HCT116 (cell line): Measurements from ENCODE around the gene ANGPTL8. TPM values are rescaled to one million over a fixed set of nuclear protein-coding genes. Genes with fewer than 3 reads are reported as not detected.

Experiments
- ATAC-seq: fragments of 200-7000 bp; cut with Tn5 transposase; 2 replicates; pipeline ENCODE4 v1.9.1; 2020; ENCODE audit warnings: mild to moderate bottlenecking, moderate library complexity
- BruUV-seq: library from RNA; stranded (reverse); fragments of 400-500 nt; replicated peaks from 2 replicates; lab custom pipeline; 2021; lab: Mats Ljungman, UMichigan
- CTCF ChIA-PET: fragments of 300-600 bp; sonication (Branson Sonifier 250); formaldehyde crosslinking; loops from one replicate; lab custom pipeline; 2021; ENCODE audit warnings: antibody characterized with exemption; lab: Charles Lee
- POLR2A ChIA-PET: fragments of 300-600, 350-600 bp; sonication (Branson Sonifier 250); formaldehyde crosslinking; loops from one replicate; lab custom pipeline; 2021; ENCODE audit warnings: antibody characterized with exemption; lab: Charles Lee
- RAD21 ChIA-PET, 2 experiments: fragments of 300-600 bp; sonication (Branson Sonifier 250); formaldehyde crosslinking; loops; one replicate each; lab custom pipeline; 2023; ENCODE audit warnings: low total read pairs in 2 of 2; ENCODE audit not compliant: uncharacterized antibody in 2 of 2, unreplicated experiment in 2 of 2, low non-redundant PET in 1 of 2; lab: Charles Lee
- DNase-seq: peaks from one replicate; pipeline ENCODE4 v3.0.0-alpha.2; 2010; ENCODE audit warnings: low read depth, low spot score
- H2AFZ ChIP-seq: fragments of 200-600 bp; shearing (Covaris generic), sonication (generic); 2 replicates; pipeline ENCODE4 v1.6.1; 2017; ENCODE audit warnings: low read depth, mixed run types, mixed read lengths, antibody characterized with exemption, low read length; ENCODE audit not compliant: poor library complexity, severe bottlenecking
- H3K27ac ChIP-seq: 2 replicates; pipeline ENCODE4 v1.5.1; 2012; ENCODE audit warnings: low read depth, low read length
- H3K27me3 ChIP-seq: fragments of 200-600 bp; sonication (generic); 2 replicates; pipeline ENCODE4 v1.6.1; 2016; ENCODE audit warnings: mixed run types, low read length, mixed read lengths; ENCODE audit not compliant: insufficient read depth
- H3K36me3 ChIP-seq, 2 experiments: fragments of 200-500 bp in 1 of 2; fragments of 200-600 bp in 1 of 2; sonication (Bioruptor generic) in 1 of 2; sonication (generic) in 1 of 2; 2 replicates each; pipeline versions ENCODE4 v1.5.1 to v1.6.1; 2014 to 2016; ENCODE audit warnings: low read length in 2 of 2, inconsistent platforms in 1 of 2, mixed read lengths in 1 of 2, mixed run types in 1 of 2; ENCODE audit not compliant: insufficient read depth in 2 of 2, control insufficient read depth in 1 of 2
- H3K4me1 ChIP-seq, 2 experiments: fragments of 200-600 bp in 1 of 2; sonication (generic) in 1 of 2; 2 replicates each; pipeline versions ENCODE4 v1.5.1 to v1.6.1; 2012 to 2017; ENCODE audit warnings: low read length in 2 of 2, inconsistent platforms in 1 of 2, mild to moderate bottlenecking in 1 of 2, mixed read lengths in 1 of 2, mixed run types in 1 of 2, moderate library complexity in 1 of 2; ENCODE audit not compliant: insufficient read depth in 2 of 2, control insufficient read depth in 1 of 2
- H3K4me2 ChIP-seq: fragments of 200-600 bp; sonication (generic); 2 replicates; pipeline ENCODE4 v1.6.1; 2017; ENCODE audit warnings: mixed run types, low read length, mixed read lengths
- H3K4me3 ChIP-seq, 2 experiments: fragments of 200-600 bp in 1 of 2; sonication (generic) in 1 of 2; replicated peaks in 1 of 2; 2 replicates each; pipeline ENCODE4 v1.5.1; 2011 to 2016; ENCODE audit warnings: low read length in 2 of 2, control low read depth in 1 of 2, low read depth in 1 of 2, mild to moderate bottlenecking in 1 of 2, mixed read lengths in 1 of 2, mixed run types in 1 of 2
- H3K79me2 ChIP-seq: fragments of 200-600 bp; sonication (generic); 2 replicates; pipeline ENCODE4 v1.6.1; 2017; ENCODE audit warnings: mild to moderate bottlenecking, mixed run types, low read length, moderate library complexity, mixed read lengths; ENCODE audit not compliant: insufficient read depth
- H3K9ac ChIP-seq: fragments of 200-600 bp; sonication (generic); 2 replicates; pipeline ENCODE4 v1.6.1; 2016; ENCODE audit warnings: low read length, mixed read lengths
- H3K9me2 ChIP-seq: fragments of 200-600 bp; sonication (generic), shearing (Covaris generic); 2 replicates; pipeline ENCODE4 v1.6.1; 2017; ENCODE audit warnings: mixed run types, mild to moderate bottlenecking, moderate library complexity; ENCODE audit not compliant: insufficient read depth
- H3K9me3 ChIP-seq, 2 experiments: fragments of 200-500 bp in 1 of 2; fragments of 200-600 bp in 1 of 2; sonication (Bioruptor generic) in 1 of 2; sonication (generic) in 1 of 2; 2 replicates each; pipeline ENCODE4 v1.6.1; 2014 to 2017; ENCODE audit warnings: low read length in 2 of 2, mixed read lengths in 2 of 2, inconsistent platforms in 1 of 2, low read depth in 1 of 2, mild to moderate bottlenecking in 1 of 2, mixed run types in 1 of 2, moderate library complexity in 1 of 2; ENCODE audit not compliant: control insufficient read depth in 1 of 2, insufficient read depth in 1 of 2
- H4K20me1 ChIP-seq: fragments of 200-600 bp; sonication (generic), shearing (Covaris generic); 2 replicates; pipeline ENCODE4 v1.6.1; 2017; ENCODE audit warnings: mixed run types, mild to moderate bottlenecking, moderate library complexity; ENCODE audit not compliant: insufficient read depth
- EGR1 ChIP-seq: IDR thresholded peaks from 2 replicates; pipeline ENCODE4 v1.6.1; 2012; ENCODE audit warnings: low read depth
- ELF1 ChIP-seq: IDR thresholded peaks from 2 replicates; pipeline ENCODE4 v1.6.1; 2012; ENCODE audit warnings: low read depth, borderline replicate concordance
- EZH2 ChIP-seq: fragments of 200-600 bp; sonication (generic); IDR thresholded peaks from 2 replicates; pipeline ENCODE4 v1.6.1; 2017; ENCODE audit warnings: antibody characterized with exemption, mixed run types
- EZH2phosphoT487 ChIP-seq: fragments of 200-600 bp; IDR thresholded peaks from 2 replicates; pipeline ENCODE4 v1.6.1; 2018; ENCODE audit warnings: antibody characterized with exemption, borderline replicate concordance
- FOSL1 ChIP-seq: IDR thresholded peaks from 2 replicates; pipeline ENCODE4 v1.6.1; 2012; ENCODE audit warnings: low read depth
- POLR2A ChIP-seq: IDR thresholded peaks from 2 replicates; pipeline ENCODE4 v1.7.0; 2011; ENCODE audit warnings: borderline replicate concordance; ENCODE audit not compliant: insufficient read depth, insufficient read length; ENCODE audit errors: extremely low read depth
- POLR2AphosphoS5 ChIP-seq: IDR thresholded peaks from 2 replicates; pipeline ENCODE4 v1.6.1; 2011; ENCODE audit warnings: mild to moderate bottlenecking, low read depth, low read length, moderate library complexity
- RAD21 ChIP-seq: IDR thresholded peaks from 2 replicates; pipeline ENCODE4 v1.6.1; 2012; ENCODE audit warnings: low read depth, mild to moderate bottlenecking
- SP1 ChIP-seq: IDR thresholded peaks from 2 replicates; pipeline ENCODE4 v1.6.1; 2012; ENCODE audit warnings: low read depth
- SRF ChIP-seq: IDR thresholded peaks from 2 replicates; pipeline ENCODE4 v1.6.1; 2012; ENCODE audit warnings: low read depth
- YY1 ChIP-seq: IDR thresholded peaks from 2 replicates; pipeline ENCODE4 v1.6.1; 2011; ENCODE audit warnings: low read length, low read depth, moderate library complexity, mild to moderate bottlenecking; ENCODE audit not compliant: insufficient replicate concordance; ENCODE audit errors: extremely low read depth
- intact Hi-C: fragments of 100-400 bp; cut with micrococcal nuclease; formaldehyde crosslinking; loops from 2 replicates; pipeline ENCODE4 v1.10.0; 2022
- total RNA-seq: library from RNA; stranded (reverse); gene quantifications from one replicate; pipeline ENCODE4 v1.2.1, GENCODE V29; 2021; ENCODE audit not compliant: unreplicated experiment
- TF ChIP-seq, protein P1 (sequence below): IDR thresholded peaks from 2 replicates; pipeline ENCODE4 v1.6.1; 2012
- TF ChIP-seq, protein P2 (sequence below): IDR thresholded peaks from 2 replicates; pipeline ENCODE4 v1.6.1; 2011; ENCODE audit warnings: mild to moderate bottlenecking, low read length, moderate library complexity; ENCODE audit not compliant: insufficient replicate concordance; ENCODE audit errors: extremely low read depth
- TF ChIP-seq, protein P3 (sequence below), 3 experiments: fragments of 200-600 bp in 1 of 3; sonication (generic) in 1 of 3; IDR thresholded peaks in 2 of 3; conservative IDR thresholded peaks in 1 of 3; 2 replicates each; pipeline ENCODE4 v1.5.1; 2012 to 2017; ENCODE audit warnings: low read depth in 2 of 3, low read length in 2 of 3, antibody characterized with exemption in 1 of 3, borderline replicate concordance in 1 of 3, control low read depth in 1 of 3, mild to moderate bottlenecking in 1 of 3, mixed read lengths in 1 of 3, mixed run types in 1 of 3, moderate library complexity in 1 of 3; ENCODE audit not compliant: insufficient read depth in 1 of 3

Gene ANGPTL8
- total RNA-seq, 1 experiment from 2014 or later: not detected

DNA sequence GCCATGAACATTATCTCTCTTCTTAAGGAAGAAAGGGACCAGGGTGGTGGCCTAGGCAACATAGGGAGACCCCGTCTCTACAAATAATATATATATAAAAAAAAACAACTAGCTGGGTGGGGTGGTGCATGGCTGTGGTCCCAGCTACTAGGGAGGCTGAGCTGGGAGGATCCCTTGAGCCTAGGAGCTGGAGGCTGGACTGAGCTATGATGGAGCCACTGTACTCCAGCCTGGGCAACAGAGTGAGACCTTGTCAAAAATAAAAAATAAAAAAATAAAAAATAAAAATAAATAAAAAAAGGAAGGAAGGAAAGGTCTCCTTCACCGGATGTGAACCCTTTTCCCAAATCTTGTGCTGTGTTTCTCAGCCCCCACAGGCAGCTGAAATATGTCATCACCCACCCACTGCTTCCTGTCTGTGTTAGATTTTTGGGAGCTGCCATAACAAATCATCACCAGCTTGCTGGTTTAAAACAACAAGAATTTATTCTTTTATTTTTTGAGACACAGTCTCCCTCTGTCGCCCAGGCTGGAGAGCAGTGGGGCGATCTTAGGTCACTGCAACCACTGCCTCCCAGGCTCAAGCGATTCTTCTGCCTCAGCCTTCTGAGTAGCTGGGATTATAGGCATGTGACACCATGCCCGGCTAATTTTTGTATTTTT, 47.0 kb downstream of the ANGPTL8 start:
- intact Hi-C loops: no loop called here
- Histone ChIP-seq H3K4me1 (no peaks in the 10 kb centered on the region), H4K20me1 (no peaks in the 10 kb centered on the region), H3K27ac (no peak overlapping the region), H3K79me2 (no peaks in the 10 kb centered on the region), H3K4me3 (no peak overlapping the region), H3K9me2 (no peaks in the 10 kb centered on the region), H2AFZ (no peak overlapping the region), H3K27me3 (no peaks in the 10 kb centered on the region), H3K9me3 (no peaks in the 10 kb centered on the region), H3K9ac (no peak overlapping the region), H3K36me3 (no peaks in the 10 kb centered on the region), H3K4me2 (no peak overlapping the region)
- BruUV-seq: no TSS peak
- no peak for DNase-seq
- RAD21 ChIA-PET: no interaction called here
- CTCF ChIA-PET: interaction anchor here (0.7 to 1.3 kb wide), 3 partner anchors 43 to 161 kb away, joined by 3 to 5 read pairs (median 3); no protein-coding TSS in a partner anchor
- POLR2A ChIA-PET: interaction anchor here (0.6 kb wide), 1 partner anchor 70 kb away, joined by 3 read pairs; no protein-coding TSS in a partner anchor
- TF ChIP-seq EZH2phosphoT487: no peak
- TF ChIP-seq RAD21: no peak
- no peak for TF ChIP-seq EZH2
- no peak for TF ChIP-seq YY1
- TF ChIP-seq, protein P1, sequence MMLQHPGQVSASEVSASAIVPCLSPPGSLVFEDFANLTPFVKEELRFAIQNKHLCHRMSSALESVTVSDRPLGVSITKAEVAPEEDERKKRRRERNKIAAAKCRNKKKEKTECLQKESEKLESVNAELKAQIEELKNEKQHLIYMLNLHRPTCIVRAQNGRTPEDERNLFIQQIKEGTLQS: no peak
- no peak for TF ChIP-seq POLR2A
- TF ChIP-seq, protein P2, sequence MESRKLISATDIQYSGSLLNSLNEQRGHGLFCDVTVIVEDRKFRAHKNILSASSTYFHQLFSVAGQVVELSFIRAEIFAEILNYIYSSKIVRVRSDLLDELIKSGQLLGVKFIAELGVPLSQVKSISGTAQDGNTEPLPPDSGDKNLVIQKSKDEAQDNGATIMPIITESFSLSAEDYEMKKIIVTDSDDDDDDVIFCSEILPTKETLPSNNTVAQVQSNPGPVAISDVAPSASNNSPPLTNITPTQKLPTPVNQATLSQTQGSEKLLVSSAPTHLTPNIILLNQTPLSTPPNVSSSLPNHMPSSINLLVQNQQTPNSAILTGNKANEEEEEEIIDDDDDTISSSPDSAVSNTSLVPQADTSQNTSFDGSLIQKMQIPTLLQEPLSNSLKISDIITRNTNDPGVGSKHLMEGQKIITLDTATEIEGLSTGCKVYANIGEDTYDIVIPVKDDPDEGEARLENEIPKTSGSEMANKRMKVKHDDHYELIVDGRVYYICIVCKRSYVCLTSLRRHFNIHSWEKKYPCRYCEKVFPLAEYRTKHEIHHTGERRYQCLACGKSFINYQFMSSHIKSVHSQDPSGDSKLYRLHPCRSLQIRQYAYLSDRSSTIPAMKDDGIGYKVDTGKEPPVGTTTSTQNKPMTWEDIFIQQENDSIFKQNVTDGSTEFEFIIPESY: no peak
- no peak for TF ChIP-seq EGR1
- no peak for TF ChIP-seq ELF1
- TF ChIP-seq POLR2AphosphoS5: no peak
- TF ChIP-seq, protein P3, sequence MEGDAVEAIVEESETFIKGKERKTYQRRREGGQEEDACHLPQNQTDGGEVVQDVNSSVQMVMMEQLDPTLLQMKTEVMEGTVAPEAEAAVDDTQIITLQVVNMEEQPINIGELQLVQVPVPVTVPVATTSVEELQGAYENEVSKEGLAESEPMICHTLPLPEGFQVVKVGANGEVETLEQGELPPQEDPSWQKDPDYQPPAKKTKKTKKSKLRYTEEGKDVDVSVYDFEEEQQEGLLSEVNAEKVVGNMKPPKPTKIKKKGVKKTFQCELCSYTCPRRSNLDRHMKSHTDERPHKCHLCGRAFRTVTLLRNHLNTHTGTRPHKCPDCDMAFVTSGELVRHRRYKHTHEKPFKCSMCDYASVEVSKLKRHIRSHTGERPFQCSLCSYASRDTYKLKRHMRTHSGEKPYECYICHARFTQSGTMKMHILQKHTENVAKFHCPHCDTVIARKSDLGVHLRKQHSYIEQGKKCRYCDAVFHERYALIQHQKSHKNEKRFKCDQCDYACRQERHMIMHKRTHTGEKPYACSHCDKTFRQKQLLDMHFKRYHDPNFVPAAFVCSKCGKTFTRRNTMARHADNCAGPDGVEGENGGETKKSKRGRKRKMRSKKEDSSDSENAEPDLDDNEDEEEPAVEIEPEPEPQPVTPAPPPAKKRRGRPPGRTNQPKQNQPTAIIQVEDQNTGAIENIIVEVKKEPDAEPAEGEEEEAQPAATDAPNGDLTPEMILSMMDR (IDR thresholded peaks at IDR 0.05 in 2 of 3, conservative IDR thresholded peaks at IDR 0.05 in 1 of 3; ENCODE audit: borderline replicate concordance in 1 of 3, insufficient read depth in 1 of 3, low read depth in 2 of 3, low read length in 2 of 3): no peak
- TF ChIP-seq SP1: no peak
- no peak for TF ChIP-seq SRF
- no peak for TF ChIP-seq FOSL1
- ATAC-seq: no peak
